ENCODE measurements around the gene CFAP251. TPM values are rescaled to one million over a fixed set of nuclear protein-coding genes. Genes with fewer than 3 reads are reported as not detected.
"Not testable (repeated sequence)": the region's sequence is repeated elsewhere in the genome, so short reads cannot be mapped to it uniquely, and the experiment has no call there.

CFAP251 gene
- total and polyA plus RNA-seq, 2 donors (not counting 1 experiment from before 2014, with no cell fraction given), result 2.7 to 7.9 TPM

DNA sequence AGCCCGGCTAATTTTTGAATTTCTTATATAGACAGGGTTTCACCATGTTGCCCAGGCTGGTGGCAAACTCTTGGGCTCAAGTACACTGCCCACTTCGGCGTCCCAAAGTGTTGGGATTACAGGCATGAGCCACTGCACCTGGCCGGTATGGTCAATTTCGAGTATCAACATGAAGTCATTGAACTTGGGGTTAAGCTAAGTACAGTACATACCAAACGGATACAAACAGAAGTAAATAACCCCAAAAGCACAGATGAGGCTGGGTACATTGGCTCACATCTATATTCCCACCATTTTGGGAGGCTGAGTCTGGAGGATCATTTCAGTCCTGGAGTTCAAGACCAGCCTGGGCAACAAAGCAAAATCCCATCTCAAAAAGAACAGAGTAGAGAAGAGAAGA is 42.8 kb upstream of the CFAP251 start:
- H2AFZ ChIP-seq (ENCODE audit: low read length), result no peak overlapping the region
- no peak overlapping the region for H3K27ac ChIP-seq (ENCODE audit: insufficient read depth, low read length)
- H4K20me1 ChIP-seq (ENCODE audit: control insufficient read depth, extremely low read depth, insufficient read depth, low read length), result no peaks in the 10 kb centered on the region
- no peak for DNase-seq (ENCODE audit: low read depth in 2 of 2)
- no peaks in the 10 kb centered on the region for H3K79me2 ChIP-seq (ENCODE audit: control insufficient read depth, insufficient read depth, low read length)
- H3K4me3 ChIP-seq (replicated peaks in 1 of 4; ENCODE audit: control extremely low read depth in 1 of 4, insufficient read depth in 1 of 4, low read depth in 3 of 4, low read length in 4 of 4), result no peak overlapping the region
- H3K9ac ChIP-seq (ENCODE audit: insufficient read depth, low read length), result no peak overlapping the region
- H3K27me3 ChIP-seq (ENCODE audit: control insufficient read depth, insufficient read depth, low read length), result no peaks in the 10 kb centered on the region
- H3K4me2 ChIP-seq (ENCODE audit: extremely low read depth, insufficient read depth, low read length), result no peak overlapping the region
- H3K9me3 ChIP-seq (ENCODE audit: control insufficient read depth, insufficient read depth, low read depth, low read length), result no peaks in the 10 kb centered on the region
- no peaks in the 10 kb centered on the region for H3K36me3 ChIP-seq (ENCODE audit: control insufficient read depth, insufficient read depth, low read length)
- peaks cover 6% of the 10 kb centered on the region for H3K4me1 ChIP-seq (ENCODE audit: control insufficient read depth, extremely low read depth, insufficient read depth, low read length)
- TF ChIP-seq, protein P1, sequence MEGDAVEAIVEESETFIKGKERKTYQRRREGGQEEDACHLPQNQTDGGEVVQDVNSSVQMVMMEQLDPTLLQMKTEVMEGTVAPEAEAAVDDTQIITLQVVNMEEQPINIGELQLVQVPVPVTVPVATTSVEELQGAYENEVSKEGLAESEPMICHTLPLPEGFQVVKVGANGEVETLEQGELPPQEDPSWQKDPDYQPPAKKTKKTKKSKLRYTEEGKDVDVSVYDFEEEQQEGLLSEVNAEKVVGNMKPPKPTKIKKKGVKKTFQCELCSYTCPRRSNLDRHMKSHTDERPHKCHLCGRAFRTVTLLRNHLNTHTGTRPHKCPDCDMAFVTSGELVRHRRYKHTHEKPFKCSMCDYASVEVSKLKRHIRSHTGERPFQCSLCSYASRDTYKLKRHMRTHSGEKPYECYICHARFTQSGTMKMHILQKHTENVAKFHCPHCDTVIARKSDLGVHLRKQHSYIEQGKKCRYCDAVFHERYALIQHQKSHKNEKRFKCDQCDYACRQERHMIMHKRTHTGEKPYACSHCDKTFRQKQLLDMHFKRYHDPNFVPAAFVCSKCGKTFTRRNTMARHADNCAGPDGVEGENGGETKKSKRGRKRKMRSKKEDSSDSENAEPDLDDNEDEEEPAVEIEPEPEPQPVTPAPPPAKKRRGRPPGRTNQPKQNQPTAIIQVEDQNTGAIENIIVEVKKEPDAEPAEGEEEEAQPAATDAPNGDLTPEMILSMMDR (conservative IDR thresholded peaks at IDR 0.05 in 1 of 2, IDR thresholded peaks at IDR 0.05 in 1 of 2; ENCODE audit: low read depth in 1 of 2, low read length in 2 of 2), result no peak
- TF ChIP-seq EZH2 (IDR thresholded peaks at IDR 0.05; ENCODE audit: low read length, missing control alignments), result no peak

DNA sequence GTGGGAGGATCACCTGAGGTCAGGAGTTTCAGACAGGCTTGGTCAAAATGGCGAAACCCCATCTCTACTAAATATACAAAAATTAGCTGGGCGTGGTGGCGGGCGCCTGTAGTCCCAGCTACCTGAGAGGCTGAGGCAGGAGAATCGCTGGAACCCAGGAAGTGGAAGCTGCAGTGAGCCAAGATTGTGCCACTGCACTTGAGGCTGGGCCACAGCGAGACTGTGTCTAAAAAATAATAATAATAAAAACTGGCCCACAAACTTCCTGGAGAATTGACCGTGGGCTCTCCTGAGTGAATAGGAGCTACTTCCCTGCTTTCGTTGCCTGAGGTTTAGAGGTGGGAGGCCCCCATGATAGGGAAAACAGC is 42.3 kb upstream of the CFAP251 start:
- H3K4me2 ChIP-seq (ENCODE audit: extremely low read depth, insufficient read depth, low read length); H3K27me3 ChIP-seq (ENCODE audit: control insufficient read depth, insufficient read depth, low read length); H3K4me1 ChIP-seq (ENCODE audit: control insufficient read depth, extremely low read depth, insufficient read depth, low read length); H3K36me3 ChIP-seq (ENCODE audit: control insufficient read depth, insufficient read depth, low read length); H3K4me3 ChIP-seq (replicated peaks in 1 of 4; ENCODE audit: control extremely low read depth in 1 of 4, insufficient read depth in 1 of 4, low read depth in 3 of 4, low read length in 4 of 4); H4K20me1 ChIP-seq (ENCODE audit: control insufficient read depth, extremely low read depth, insufficient read depth, low read length); DNase-seq (ENCODE audit: low read depth in 2 of 2); H3K9me3 ChIP-seq (ENCODE audit: control insufficient read depth, insufficient read depth, low read depth, low read length); H3K27ac ChIP-seq (ENCODE audit: insufficient read depth, low read length); H3K79me2 ChIP-seq (ENCODE audit: control insufficient read depth, insufficient read depth, low read length); H3K9ac ChIP-seq (ENCODE audit: insufficient read depth, low read length); H2AFZ ChIP-seq (ENCODE audit: low read length): not testable (repeated sequence)

DNA sequence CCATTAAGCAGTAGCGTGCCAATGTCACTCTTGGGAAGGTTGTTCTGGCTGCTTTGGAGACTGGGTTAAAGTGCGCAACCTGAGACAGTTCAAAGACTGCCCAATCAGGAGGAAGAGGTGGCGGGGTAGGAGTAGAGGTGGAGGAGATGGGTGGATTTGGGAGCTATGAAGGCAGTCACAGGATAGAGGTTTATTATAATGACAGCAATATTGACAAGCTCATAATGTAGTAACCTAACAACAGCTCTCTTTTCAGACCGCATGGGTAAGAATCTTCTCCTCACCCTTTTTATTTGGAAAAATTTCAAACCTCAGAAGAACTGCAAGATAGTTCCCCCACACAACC is 35.1 kb upstream of the CFAP251 start:
- H3K27me3 ChIP-seq (ENCODE audit: control insufficient read depth, insufficient read depth, low read length), result no peaks in the 10 kb centered on the region
- H4K20me1 ChIP-seq (ENCODE audit: control insufficient read depth, extremely low read depth, insufficient read depth, low read length), result no peaks in the 10 kb centered on the region
- no peak overlapping the region for H2AFZ ChIP-seq (ENCODE audit: low read length)

DNA sequence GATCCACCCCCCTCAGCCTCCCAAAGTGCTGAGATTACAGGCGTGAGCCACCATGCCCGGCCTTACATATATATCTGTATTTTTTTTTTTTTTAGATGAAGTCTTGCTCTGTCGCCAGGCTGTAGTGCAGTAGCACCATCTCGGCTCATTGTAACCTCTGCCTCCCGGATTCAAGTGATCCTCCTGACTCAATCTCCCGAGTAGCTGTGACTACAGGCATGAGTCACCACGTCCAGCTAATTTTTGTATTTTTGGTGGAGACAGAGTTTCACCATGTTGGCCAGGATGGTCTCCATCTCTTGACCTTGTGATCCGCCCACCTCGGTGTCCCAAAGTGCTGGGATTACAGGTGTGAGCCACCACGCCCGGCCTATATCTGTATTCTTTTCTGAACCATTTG is 33.3 kb upstream of the CFAP251 start:
- not testable (repeated sequence) for H3K9me3 ChIP-seq (ENCODE audit: control insufficient read depth, insufficient read depth, low read depth, low read length); H4K20me1 ChIP-seq (ENCODE audit: control insufficient read depth, extremely low read depth, insufficient read depth, low read length); H3K36me3 ChIP-seq (ENCODE audit: control insufficient read depth, insufficient read depth, low read length); H3K27me3 ChIP-seq (ENCODE audit: control insufficient read depth, insufficient read depth, low read length); H3K4me3 ChIP-seq (replicated peaks in 1 of 4; ENCODE audit: control extremely low read depth in 1 of 4, insufficient read depth in 1 of 4, low read depth in 3 of 4, low read length in 4 of 4); H3K4me1 ChIP-seq (ENCODE audit: control insufficient read depth, extremely low read depth, insufficient read depth, low read length); H3K4me2 ChIP-seq (ENCODE audit: extremely low read depth, insufficient read depth, low read length); H3K9ac ChIP-seq (ENCODE audit: insufficient read depth, low read length); H2AFZ ChIP-seq (ENCODE audit: low read length); H3K27ac ChIP-seq (ENCODE audit: insufficient read depth, low read length)
- DNase-seq (ENCODE audit: low read depth in 2 of 2), result peak; percentile 41 to 43
- H3K79me2 ChIP-seq (ENCODE audit: control insufficient read depth, insufficient read depth, low read length), result peaks cover 13% of the 10 kb centered on the region

More for the DNA sequence above, 35.1 kb upstream of the CFAP251 start:
- Histone ChIP-seq H3K27ac (ENCODE audit: insufficient read depth, low read length) (no peak overlapping the region), H3K9ac (ENCODE audit: insufficient read depth, low read length) (no peak overlapping the region), H3K4me1 (ENCODE audit: control insufficient read depth, extremely low read depth, insufficient read depth, low read length) (no peaks in the 10 kb centered on the region), H3K4me2 (ENCODE audit: extremely low read depth, insufficient read depth, low read length) (no peak overlapping the region), H3K4me3 (replicated peaks in 1 of 4; ENCODE audit: control extremely low read depth in 1 of 4, insufficient read depth in 1 of 4, low read depth in 3 of 4, low read length in 4 of 4) (no peak overlapping the region), H3K79me2 (ENCODE audit: control insufficient read depth, insufficient read depth, low read length) (no peaks in the 10 kb centered on the region), H3K36me3 (ENCODE audit: control insufficient read depth, insufficient read depth, low read length) (no peaks in the 10 kb centered on the region), H3K9me3 (ENCODE audit: control insufficient read depth, insufficient read depth, low read depth, low read length) (no peaks in the 10 kb centered on the region)
- DNase-seq (ENCODE audit: low read depth in 2 of 2), result no peak
- TF ChIP-seq, protein P1 (conservative IDR thresholded peaks at IDR 0.05 in 1 of 2, IDR thresholded peaks at IDR 0.05 in 1 of 2; ENCODE audit: low read depth in 1 of 2, low read length in 2 of 2), result no peak
- TF ChIP-seq EZH2 (IDR thresholded peaks at IDR 0.05; ENCODE audit: low read length, missing control alignments), result no peak
